Ishikawa (cell line): ENCODE results near the gene NUP188.

Experiments
- TEAD4 ChIP-seq: IDR thresholded peaks from 2 replicates; pipeline ENCODE4 v1.6.1; 2012
- TF ChIP-seq, protein P1 (sequence below): IDR thresholded peaks from 2 replicates; pipeline ENCODE4 v1.6.1; 2012
- TF ChIP-seq, protein P2 (sequence below): IDR thresholded peaks from 2 replicates; pipeline ENCODE4 v1.6.1; 2012

DNA sequence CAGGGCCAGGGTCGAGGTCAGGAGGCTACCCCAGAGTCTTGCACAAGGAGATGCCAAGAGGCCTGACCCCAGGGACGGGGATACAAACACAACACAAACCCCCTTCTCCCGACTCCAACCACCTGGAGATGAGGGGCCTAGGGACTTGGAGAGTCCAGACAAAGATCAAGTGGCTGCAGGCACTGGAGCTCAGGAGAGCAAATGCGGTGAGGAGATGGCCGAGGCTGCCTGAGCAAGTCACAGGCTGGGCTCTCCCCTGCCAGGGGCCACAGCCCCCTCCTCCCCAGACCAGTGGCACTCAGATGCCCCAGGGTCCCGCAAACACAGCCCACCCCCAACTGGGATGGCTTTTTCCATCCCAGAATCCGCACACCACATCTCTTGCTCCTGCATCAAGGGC, 64.8 kb downstream of the NUP188 start:
- no peak for TF ChIP-seq TEAD4
- TF ChIP-seq, protein P1, sequence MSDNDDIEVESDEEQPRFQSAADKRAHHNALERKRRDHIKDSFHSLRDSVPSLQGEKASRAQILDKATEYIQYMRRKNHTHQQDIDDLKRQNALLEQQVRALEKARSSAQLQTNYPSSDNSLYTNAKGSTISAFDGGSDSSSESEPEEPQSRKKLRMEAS: no peak
- TF ChIP-seq, protein P2, sequence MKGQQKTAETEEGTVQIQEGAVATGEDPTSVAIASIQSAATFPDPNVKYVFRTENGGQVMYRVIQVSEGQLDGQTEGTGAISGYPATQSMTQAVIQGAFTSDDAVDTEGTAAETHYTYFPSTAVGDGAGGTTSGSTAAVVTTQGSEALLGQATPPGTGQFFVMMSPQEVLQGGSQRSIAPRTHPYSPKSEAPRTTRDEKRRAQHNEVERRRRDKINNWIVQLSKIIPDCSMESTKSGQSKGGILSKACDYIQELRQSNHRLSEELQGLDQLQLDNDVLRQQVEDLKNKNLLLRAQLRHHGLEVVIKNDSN: no peak
